Kidney epithelial cell (primary cell): ENCODE data around the gene SQOR. TPM values are rescaled to one million over a fixed set of nuclear protein-coding genes. Genes with fewer than 3 reads are reported as not detected.
A peak's percentile ranks its signal among the peaks of the same experiment; 100 is the strongest.

Experiments used
- DNase-seq: peaks from one replicate; pipeline ENCODE4 v3.0.0-alpha.2; 2010; ENCODE audit warnings: low read depth
- H3K27me3 ChIP-seq: 2 replicates; pipeline ENCODE4 v1.6.0; 2011; ENCODE audit warnings: low read length; ENCODE audit not compliant: control insufficient read depth, insufficient read depth
- H3K36me3 ChIP-seq: 2 replicates; pipeline ENCODE4 v1.5.1; 2011; ENCODE audit warnings: low read length; ENCODE audit not compliant: control insufficient read depth, insufficient read depth
- H3K4me3 ChIP-seq: 2 replicates; pipeline ENCODE4 v1.5.1; 2011; ENCODE audit warnings: low read depth, mild to moderate bottlenecking, control low read depth, low read length
- CTCF ChIP-seq: IDR thresholded peaks from 2 replicates; pipeline ENCODE4 v1.5.1; 2011; ENCODE audit warnings: mild to moderate bottlenecking, moderate library complexity, low read length, control low read depth, inconsistent platforms; ENCODE audit not compliant: insufficient read depth, poor library complexity, severe bottlenecking
- total RNA-seq: library from RNA; depleted of rRNA; stranded (reverse); fragments of >200 nt; gene quantifications from 2 replicates; pipeline ENCODE4 v1.2.3, GENCODE V29; 2015

SQOR gene
- total RNA-seq, 1 donor from 2014 or later: 46.2 TPM

DNA sequence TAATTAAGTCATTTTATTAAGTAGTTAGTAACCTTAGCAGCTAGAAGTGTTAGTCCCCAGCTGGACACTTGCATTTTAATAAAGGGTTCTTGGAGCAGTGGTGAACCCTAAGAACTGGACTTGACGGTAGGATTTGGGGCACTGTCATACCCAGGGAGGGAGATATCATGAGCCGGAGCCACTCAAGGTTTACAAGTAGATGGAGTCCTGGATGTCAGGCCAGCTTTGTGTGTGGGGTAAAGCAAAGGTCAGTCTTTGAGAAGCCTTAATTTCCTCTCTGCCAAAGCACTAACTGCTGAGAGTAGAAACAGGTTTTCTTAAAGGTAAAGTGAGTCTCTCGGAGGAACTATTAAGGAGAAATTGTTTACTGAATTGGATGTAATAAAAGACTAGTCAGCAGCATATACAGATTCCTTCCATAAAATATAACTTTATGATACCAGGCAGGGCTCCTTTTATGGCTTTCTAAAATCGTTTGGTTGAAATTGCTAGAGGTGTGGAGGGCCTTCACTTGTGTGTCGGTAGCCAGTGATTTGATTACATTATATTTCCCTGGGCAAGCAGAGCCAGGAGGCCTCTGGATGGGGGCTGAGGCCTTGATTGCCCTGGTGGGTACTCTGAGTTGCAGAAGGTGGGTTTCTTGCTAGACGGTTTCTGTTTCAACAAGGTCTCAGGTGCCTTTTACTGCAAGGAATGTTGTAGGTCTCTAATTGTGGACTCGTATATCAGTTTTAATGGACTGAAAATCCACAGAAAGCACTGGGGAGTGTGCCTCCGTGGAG lies 23.1 kb downstream of the SQOR start:
- no peak for TF ChIP-seq CTCF
- Histone ChIP-seq H3K4me3 (no peak overlapping the region), H3K27me3 (no peaks in the 10 kb centered on the region), H3K36me3 (peaks cover 2% of the 10 kb centered on the region)
- no peak for DNase-seq

- Histone ChIP-seq H3K36me3 (peaks cover 2% of the 10 kb centered on the region), H3K27me3 (no peaks in the 10 kb centered on the region), H3K4me3 (no peak overlapping the region)
- no peak for DNase-seq
- peak; percentile 8 for TF ChIP-seq CTCF
These were observed 25.6 kb downstream of the SQOR start for GRCh38 chr15:45660231-45660979.

DNA sequence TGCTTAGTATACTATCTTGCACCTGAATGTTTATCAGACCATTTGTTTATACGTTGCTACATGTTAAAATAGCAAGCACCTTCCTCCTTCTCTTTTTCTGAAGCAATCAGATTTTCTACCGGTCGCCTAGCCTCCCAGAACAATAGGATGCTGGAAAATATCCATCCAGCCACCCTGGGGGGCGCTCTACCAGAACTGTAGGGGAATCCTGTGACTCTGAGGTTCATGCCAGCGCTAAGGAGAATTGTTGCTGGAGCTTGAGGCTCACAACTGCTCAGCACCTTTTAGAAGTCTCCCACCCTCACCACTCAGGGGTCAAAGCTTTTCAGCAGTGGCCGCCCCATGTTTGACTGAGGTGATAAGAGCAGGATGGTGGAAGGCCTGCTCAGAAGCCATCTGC lies 27.5 kb downstream of the SQOR start:
- DNase-seq: no peak
- Histone ChIP-seq H3K36me3 (peaks cover 3% of the 10 kb centered on the region), H3K4me3 (no peak overlapping the region), H3K27me3 (no peaks in the 10 kb centered on the region)
- TF ChIP-seq CTCF: no peak

GRCh38 chr15:45664451-45664850 lies 29.6 kb downstream of the SQOR start:
- no peaks in the 10 kb centered on the region for H3K27me3 ChIP-seq
- peaks cover 3% of the 10 kb centered on the region for H3K36me3 ChIP-seq
- no peak overlapping the region for H3K4me3 ChIP-seq
- no peak for DNase-seq
- no peak for TF ChIP-seq CTCF

DNA sequence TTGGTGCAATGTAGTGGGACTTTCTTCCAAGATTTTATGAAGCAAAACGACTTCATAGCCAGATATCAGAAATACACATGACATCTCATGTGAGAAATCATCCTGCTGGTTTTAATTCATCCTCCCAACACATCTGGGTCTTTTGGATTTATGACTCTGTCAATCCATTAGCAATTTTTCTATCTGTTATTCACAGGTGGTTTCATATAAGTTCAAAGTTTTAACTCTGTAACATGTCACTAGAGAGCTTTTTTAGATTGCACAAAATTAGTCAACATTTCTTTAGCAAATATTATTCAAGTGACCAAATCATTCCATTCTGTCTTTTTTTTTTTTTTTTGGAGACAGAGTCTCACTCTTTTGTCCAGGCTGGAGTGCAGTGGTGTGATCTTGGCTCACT lies 30.4 kb downstream of the SQOR start:
- H3K4me3 ChIP-seq: no peak overlapping the region
- H3K36me3 ChIP-seq: peaks cover 3% of the 10 kb centered on the region
- no peak for DNase-seq
- no peak for TF ChIP-seq CTCF
- no peaks in the 10 kb centered on the region for H3K27me3 ChIP-seq
